BJ (cell line): ENCODE measurements around the gene ASCC3. TPM values are rescaled to one million over a fixed set of nuclear protein-coding genes. Genes with fewer than 3 reads are reported as not detected.

Experiments
- CTCF ChIA-PET: fragments of 350-600 bp; formaldehyde crosslinking; extraction: SDS; loops from one replicate; lab custom pipeline; 2021; ENCODE audit warnings: antibody characterized with exemption, inconsistent platforms; lab: Yijun Ruan, JAX
- POLR2A ChIA-PET: fragments of 300-600 bp; sonication (Branson Sonifier 250); formaldehyde crosslinking; extraction: SDS; loops from one replicate; lab custom pipeline; 2021; ENCODE audit warnings: antibody characterized with exemption; lab: Charles Lee
- DNase-seq: peaks from one replicate; pipeline ENCODE4 v3.0.0-alpha.2; 2011; ENCODE audit warnings: low read depth
- H3K27me3 ChIP-seq: 2 replicates; pipeline ENCODE4 v1.6.0; 2011; ENCODE audit warnings: low read length; ENCODE audit not compliant: control insufficient read depth, insufficient read depth
- H3K36me3 ChIP-seq: 2 replicates; pipeline ENCODE4 v1.5.1; 2011; ENCODE audit warnings: low read length; ENCODE audit not compliant: control insufficient read depth, insufficient read depth
- H3K4me3 ChIP-seq: 2 replicates; pipeline ENCODE4 v1.5.1; 2011; ENCODE audit warnings: low read depth, mild to moderate bottlenecking, control low read depth, low read length
- polyA plus RNA-seq: library from polyadenylated mRNA; depleted of rRNA; stranded (reverse); fragments of >200 nt; gene quantifications from 2 replicates; pipeline ENCODE4 v1.2.3, GENCODE V29; 2011
- TF ChIP-seq, protein P1 (sequence below): IDR thresholded peaks from 2 replicates; pipeline ENCODE4 v1.5.1; 2011; ENCODE audit warnings: low read depth, mild to moderate bottlenecking, control low read depth, inconsistent platforms, low read length, moderate library complexity; ENCODE audit not compliant: insufficient read depth

The ASCC3 gene
- polyA plus RNA-seq, 1 experiment, result 30.4 TPM

DNA sequence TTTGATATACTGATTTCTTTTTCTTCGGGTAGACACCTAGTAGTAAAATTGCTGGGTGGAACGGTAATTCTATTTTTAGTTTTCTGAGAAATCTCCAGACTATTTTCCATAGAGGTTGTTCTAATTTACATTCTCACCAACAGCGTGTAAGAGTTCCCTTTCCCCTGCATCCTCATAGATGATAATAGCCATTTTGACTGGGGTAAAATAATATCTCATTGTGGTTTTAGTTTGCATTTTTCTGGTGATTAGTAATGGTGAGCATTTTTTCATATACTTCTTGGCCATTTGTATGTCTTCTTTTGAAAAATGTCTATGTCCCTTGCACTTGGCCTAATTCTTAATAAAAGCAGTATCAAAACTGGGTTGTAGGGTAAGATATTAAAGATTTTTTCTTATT lies 267.5 kb downstream of the ASCC3 start:
- Histone ChIP-seq H3K27me3 (no peaks in the 10 kb centered on the region), H3K36me3 (0 out of 2 replicates have a peak, but pooled peaks cover 3% of the 10 kb centered on the region), H3K4me3 (no peak overlapping the region)
- ChIA-PET POLR2A (no interaction called here), CTCF (no interaction called here)
- TF ChIP-seq, protein P1, sequence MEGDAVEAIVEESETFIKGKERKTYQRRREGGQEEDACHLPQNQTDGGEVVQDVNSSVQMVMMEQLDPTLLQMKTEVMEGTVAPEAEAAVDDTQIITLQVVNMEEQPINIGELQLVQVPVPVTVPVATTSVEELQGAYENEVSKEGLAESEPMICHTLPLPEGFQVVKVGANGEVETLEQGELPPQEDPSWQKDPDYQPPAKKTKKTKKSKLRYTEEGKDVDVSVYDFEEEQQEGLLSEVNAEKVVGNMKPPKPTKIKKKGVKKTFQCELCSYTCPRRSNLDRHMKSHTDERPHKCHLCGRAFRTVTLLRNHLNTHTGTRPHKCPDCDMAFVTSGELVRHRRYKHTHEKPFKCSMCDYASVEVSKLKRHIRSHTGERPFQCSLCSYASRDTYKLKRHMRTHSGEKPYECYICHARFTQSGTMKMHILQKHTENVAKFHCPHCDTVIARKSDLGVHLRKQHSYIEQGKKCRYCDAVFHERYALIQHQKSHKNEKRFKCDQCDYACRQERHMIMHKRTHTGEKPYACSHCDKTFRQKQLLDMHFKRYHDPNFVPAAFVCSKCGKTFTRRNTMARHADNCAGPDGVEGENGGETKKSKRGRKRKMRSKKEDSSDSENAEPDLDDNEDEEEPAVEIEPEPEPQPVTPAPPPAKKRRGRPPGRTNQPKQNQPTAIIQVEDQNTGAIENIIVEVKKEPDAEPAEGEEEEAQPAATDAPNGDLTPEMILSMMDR, result no peak
- DNase-seq, result no peak

DNA sequence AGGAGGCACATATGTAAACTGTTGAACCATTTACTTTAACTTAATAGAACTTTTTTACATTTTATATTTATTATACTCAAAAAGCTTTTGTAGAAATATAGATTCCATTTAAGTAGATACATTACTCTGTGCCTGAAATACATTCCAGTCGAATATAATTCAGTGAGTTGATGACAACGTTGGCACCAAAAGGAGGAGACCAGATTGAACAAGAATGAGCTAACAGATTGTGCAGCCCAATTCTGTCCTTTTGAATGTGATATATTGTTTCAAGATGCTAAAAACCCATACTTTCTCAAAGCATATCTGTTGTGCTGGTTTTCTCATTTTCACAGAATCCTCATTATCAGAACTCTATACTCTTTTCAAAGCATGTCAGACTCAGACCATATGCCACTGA lies 269.0 kb downstream of the ASCC3 start:
- TF ChIP-seq, protein P1, result no peak
- Histone ChIP-seq H3K27me3 (no peaks in the 10 kb centered on the region), H3K36me3 (0 out of 2 replicates have a peak, but pooled peaks cover 3% of the 10 kb centered on the region), H3K4me3 (no peak overlapping the region)
- DNase-seq, result no peak
- ChIA-PET CTCF (interaction anchor here (1.0 kb wide), 1 partner anchor 86 kb away, joined by 3 read pairs; no protein-coding TSS in a partner anchor), POLR2A (no interaction called here)

DNA sequence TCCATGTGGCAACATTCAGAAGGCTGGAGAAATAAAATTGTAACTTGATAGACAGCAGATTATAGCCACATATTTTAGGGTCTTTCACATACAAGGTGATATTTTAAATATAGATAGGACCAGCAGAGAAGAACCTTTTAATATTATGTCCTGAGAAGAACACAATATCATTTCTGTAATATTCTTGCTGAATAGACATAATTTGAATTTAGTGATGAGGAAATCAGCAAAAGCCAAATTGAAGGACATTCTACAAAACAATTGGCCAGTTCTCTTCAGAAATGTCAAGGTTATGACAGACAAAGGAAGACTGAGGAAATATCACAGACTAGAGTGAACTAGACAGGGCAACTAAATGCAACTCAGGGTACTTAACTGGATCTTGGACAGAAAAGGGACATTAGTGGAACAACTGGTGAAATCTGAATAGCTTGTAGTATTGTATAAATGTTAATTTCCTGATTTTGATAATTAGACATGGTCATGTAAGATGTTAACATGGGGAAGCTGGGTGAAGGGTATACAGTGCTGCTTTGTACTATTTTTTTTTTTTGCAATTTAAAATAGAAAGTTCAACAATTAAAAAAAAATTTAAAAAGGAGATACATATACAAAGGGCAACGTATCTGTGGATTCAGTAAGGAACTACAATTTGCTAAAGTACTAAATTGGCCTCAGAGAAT lies 281.9 kb downstream of the ASCC3 start:
- POLR2A ChIA-PET, result no interaction called here
- no peak overlapping the region for H3K4me3 ChIP-seq
- TF ChIP-seq, protein P1, result no peak
- H3K27me3 ChIP-seq, result no peaks in the 10 kb centered on the region
- CTCF ChIA-PET, result interaction anchor here (0.6 kb wide), 2 partner anchors 21 to 117 kb away, joined by 3 read pairs; no protein-coding TSS in a partner anchor
- no peak for DNase-seq
- 0 out of 2 replicates have a peak, but pooled peaks cover 2% of the 10 kb centered on the region for H3K36me3 ChIP-seq

DNA sequence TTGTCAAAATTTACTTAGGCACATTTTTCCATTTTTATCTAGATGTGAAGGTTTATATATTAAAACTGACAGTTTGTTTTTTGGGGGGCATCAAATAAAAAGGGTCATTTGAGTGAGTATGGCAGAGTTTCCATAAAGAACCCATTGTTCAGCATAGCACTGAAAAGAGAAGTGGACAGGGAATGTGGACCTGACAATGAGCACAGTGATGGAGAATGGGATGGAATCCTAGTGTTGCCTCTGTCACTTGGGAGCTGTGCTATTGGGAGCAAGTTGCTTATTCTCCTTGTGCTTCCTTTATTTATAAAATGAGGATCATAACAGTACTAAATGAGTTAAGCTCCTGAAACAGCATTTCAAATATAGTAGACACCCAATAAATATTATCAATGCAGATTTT lies 285.7 kb downstream of the ASCC3 start:
- Histone ChIP-seq H3K4me3 (no peak overlapping the region), H3K36me3 (0 out of 2 replicates have a peak, but pooled peaks cover 2% of the 10 kb centered on the region), H3K27me3 (no peaks in the 10 kb centered on the region)
- DNase-seq, result no peak
- ChIA-PET POLR2A (no interaction called here), CTCF (no interaction called here)
- TF ChIP-seq, protein P1, result no peak

DNA sequence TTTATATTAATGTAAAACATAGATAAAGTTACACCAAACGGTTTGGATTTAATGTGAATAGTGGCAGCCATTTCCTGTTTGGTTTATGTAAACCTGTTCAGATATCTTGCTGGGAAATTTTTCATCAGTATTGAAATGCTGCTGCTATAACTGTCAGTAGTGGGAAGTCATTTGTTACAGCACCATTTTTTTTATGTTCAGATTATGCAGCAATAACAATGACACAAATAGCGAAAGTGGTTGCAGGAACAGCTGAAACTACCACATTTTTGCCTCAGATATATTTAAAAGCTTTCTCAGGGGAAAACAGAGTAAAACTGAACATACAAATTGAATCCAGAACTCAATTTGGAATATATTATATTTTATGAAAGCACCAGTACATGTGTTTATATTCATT lies 287.6 kb downstream of the ASCC3 start:
- Histone ChIP-seq H3K27me3 (no peaks in the 10 kb centered on the region), H3K4me3 (no peak overlapping the region), H3K36me3 (peaks cover 5% of the 10 kb centered on the region; the same call in 1 of the 2 replicates)
- CTCF ChIA-PET, result no interaction called here
- POLR2A ChIA-PET, result no interaction called here
- TF ChIP-seq, protein P1, result no peak
- DNase-seq, result no peak
